GM18909 (cell line): ENCODE measurements around the gene AQP12B.
"Not testable (repeated sequence)": the region's sequence is repeated elsewhere in the genome, so short reads cannot be mapped to it uniquely, and the experiment has no call there.

Experiments
- ATAC-seq: cut with Tn5 transposase; IDR thresholded peaks from one replicate; pipeline ENCODE4 v1.9.1; 2021; ENCODE audit warnings: mild to moderate bottlenecking; ENCODE audit not compliant: unreplicated experiment, poor library complexity

The AQP12B gene

DNA sequence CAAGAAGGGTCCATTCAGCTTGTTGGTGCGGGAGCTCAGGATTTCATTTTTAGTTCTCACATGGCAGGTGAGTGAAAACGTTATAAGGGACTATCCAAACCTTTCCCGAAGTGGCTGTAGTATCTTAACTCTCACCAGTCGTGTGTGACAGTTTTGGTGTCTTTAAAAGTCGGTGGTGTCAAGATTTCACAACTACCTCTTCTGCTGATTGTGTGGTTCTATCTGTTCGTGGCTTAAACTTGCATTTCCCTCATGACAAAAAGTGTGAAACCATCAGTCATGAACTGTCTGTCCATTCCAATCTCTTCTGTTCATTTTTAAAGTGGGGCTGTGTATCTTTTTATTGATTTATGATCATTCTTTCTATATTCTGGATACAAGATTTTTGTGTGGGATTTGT lies 3.8 kb upstream of the AQP12B start:
- no peak for ATAC-seq

DNA sequence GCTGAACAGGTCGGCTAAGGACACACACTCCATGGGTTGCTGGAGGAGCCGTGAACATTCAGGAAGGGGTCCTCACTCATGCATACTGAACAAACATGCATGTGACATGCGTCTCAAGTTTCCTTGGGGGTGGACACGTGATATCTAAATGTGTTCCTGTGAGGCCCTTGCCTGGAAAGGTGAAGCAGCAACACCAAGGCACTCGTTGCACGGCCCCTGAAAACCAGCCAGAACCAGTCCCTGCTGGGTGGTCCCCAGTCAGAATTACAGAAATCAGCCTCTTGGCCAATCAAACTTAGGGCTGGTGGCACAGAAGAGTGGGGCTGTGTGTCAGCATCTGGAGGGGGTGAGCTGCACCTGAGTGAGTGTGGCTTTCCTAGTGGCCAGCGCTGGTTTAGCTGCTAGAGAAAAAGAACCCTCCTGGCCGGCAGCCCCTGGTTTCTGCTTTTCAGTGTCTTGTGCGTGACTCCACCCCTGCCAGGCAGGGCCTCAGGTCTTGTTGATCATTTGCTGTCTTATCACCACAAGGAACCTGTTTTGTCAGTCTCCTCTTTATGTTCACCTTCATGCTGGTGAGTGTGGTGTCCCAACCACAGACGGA lies 3.2 kb upstream of the AQP12B start:
- ATAC-seq = no peak

DNA sequence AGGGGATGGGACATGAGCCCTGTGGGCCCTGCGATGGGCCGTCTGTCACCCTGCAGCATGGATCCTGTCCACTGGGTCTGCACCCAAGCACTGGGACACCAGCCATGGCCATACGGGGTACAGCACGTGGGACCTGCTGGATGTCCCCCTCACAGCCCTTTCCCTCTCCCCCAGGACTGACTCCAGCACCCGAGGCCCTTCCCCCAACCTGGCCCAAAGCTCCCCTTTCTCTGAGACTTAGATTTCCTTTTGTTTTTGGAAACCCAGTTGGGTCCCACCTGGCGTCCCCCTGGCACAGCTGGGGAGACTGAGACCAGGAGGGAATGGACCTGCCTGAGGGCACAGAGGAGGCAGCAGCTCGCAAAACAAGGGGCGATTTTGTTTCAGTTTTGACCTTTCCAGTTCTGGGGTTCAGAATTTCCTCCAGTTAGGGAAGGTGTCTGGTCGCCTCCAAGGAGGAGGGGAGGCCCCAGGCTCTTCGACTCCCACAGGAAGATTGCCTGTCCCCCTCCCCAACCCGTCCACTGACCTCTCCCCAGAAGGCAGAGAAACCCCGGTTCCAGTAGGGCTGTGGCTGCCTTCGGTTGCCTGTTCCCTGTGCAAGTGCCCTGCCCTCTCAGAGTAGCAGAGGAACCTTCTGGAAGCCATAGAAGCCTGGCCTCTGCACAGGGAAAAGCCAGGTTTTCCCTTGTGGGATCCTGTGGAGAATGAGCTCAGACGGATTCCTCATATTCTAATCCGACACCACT lies 1.5 kb upstream of the AQP12B start:
- ATAC-seq = not testable (repeated sequence)

DNA sequence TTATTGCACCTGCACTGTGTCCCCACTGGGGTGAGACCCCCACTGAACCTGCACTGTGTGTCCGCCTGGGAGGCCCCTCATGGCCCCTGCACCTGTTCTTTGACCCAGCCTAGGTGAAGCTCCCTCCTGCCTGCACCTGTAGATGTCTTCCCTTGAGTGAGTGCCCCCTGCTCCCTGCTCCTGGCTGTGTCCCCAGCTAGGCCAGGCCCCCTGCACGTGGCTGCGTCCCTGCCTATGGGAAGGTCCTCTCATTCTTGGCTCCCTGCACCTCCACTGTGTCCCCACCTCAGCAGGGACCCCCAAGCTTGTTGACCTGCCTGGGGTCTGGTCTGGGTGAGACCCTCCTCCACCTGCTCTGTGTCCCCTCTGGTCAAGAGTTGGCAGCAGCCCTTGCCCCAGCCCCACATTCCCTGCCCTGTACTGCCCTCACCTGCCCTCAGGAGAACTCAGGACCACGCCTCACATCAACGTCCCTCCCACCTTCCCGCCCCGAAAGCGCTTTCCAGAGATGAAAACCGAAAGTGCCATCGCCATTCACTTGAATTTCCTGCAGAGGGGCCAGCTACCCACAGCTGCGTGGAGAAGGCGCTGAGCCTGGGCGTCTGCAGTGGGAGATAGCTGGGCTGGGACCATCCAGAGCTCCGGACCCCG lies 769 bp upstream of the AQP12B start:
- ATAC-seq = not testable (repeated sequence)

DNA sequence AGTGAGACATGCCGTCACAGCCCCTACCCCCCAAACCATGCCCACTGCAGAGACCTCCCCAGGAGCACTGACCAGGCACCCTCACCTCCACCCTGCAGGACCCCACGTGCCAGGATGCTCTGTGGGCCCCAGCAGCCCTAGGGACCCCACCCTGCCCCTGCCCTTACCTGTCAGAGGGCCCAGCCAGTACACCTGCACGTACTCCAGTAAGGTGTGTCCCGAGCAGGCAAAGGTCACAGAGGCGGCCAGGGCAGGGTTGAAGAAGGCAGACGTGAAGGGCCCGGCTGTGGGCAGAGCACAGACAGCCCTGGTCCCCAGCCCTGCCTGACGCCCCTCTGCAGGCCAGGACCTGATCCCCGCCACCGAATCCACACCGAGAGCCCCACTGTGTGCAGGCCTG lies 2.5 kb downstream of the AQP12B start:
- not testable (repeated sequence) for ATAC-seq

DNA sequence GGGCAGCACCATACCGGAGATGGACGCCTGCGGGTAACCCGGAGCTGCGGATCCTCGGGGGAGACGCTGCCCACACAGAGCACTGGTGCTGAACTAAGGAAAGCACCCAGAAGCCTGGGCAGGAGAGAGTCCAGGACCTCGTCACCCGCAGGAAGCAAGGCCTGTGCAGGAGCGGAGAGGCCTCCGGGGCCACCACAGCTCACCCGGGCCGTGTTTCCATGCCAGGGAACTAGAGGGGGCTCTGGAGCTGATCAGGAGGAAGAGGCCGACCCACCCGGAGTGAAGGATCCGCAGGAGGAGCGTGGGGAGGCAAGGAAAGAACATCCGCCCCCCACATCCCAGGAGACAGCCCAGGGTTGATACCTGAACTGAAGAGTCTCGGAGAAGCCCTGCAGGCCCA lies 3.8 kb downstream of the AQP12B start:
- ATAC-seq = not testable (repeated sequence)

DNA sequence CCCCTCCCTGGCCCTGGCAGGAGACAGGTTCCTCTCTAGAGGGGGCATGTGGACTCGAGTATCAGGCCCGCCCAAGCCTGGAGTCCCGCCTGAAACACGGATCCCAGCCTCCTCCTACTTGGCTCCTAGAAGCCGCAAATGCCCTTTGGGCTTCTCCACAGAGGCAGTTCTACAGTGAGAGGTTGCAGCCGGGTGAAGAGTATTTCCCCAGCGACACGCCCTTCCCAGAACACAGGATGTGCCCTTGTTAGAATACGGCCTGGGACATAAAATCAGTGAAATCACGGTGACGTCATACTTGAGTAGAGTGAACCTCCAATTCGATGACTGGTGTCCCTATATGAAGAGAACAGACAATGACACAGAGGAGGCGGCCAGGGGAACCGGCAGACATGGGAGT lies 4.6 kb downstream of the AQP12B start:
- not testable (repeated sequence) for ATAC-seq

DNA sequence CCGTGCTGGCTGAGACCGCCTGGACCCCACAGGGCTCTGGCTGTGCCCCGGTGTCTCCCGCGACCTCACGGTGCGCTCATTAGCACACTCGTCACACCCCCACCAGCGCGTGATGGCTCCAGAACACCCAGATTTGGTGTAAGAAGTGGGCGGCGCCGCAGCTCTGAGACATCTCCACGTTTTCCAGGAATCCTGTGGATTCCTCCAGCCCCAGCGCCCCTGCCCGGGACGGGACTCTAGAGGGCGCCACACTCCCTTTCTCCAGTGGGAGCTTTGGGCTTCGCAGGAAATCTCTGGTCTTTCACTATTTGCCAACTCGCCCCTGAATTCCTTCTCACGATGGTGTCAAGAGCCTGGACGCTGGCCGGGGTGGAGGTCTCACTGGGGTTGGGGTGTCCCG lies 7.3 kb downstream of the AQP12B start:
- not testable (repeated sequence) for ATAC-seq

DNA sequence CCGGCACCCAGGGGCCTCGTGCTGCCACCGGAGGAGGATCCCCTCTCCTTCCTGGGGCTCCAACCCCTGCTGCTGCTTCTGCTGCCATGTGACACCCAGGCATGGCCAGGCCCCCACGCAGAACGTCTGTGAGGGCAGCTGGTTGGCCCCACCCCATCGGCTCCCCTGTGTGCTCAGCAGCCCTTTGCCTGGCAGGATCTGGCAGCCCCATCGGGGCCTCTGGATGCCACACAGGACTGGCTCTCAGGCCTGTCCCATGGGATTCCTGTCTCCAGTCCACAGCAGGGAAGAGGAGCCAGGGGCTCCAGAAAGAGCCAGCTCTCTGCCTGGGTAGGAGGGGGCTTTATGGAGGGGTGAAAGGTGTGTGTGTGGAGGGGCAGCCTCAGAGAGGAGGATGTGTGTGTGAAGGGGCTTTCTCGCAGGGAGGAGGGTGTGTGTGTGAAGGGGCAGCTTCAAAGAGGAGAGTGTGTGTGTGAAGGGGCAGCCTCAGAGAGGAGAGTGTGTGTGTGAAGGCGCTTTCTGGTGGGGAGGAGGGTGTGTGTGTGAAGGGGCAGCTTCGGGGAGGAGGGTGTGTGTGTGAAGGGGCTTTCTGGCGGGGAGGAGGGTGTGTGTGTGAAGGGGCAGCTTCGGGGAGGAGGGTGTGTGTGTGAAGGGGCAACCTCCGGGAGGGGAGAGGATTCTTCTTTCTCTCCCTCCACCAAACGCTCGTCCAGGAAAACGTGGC lies 8.1 kb downstream of the AQP12B start:
- not testable (repeated sequence) for ATAC-seq

DNA sequence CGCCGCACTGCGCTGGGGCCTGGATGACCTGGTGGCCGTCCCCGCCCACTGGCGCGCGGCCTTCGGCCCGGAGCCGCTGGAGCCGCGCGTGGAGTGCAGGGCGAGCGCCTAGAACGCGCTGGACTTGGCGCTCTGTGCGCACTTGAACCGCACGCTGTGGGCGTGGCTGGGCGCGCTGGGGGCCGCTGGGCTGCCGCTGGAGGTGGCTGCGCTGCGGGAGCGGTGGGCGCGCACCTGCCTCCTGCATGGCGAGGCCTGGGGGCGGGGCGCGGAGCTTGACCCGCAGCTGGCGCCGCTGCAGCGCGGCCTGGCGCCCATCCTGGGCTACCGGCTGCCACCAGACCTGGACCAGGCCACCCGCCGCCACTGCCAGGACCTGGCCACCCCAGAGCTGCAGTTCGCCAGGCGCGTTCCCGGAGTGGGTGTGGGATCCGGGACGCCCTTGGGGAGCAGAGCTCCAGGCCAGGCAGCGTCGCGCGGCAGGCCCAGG lies 9.9 kb downstream of the AQP12B start:
- no peak for ATAC-seq

DNA sequence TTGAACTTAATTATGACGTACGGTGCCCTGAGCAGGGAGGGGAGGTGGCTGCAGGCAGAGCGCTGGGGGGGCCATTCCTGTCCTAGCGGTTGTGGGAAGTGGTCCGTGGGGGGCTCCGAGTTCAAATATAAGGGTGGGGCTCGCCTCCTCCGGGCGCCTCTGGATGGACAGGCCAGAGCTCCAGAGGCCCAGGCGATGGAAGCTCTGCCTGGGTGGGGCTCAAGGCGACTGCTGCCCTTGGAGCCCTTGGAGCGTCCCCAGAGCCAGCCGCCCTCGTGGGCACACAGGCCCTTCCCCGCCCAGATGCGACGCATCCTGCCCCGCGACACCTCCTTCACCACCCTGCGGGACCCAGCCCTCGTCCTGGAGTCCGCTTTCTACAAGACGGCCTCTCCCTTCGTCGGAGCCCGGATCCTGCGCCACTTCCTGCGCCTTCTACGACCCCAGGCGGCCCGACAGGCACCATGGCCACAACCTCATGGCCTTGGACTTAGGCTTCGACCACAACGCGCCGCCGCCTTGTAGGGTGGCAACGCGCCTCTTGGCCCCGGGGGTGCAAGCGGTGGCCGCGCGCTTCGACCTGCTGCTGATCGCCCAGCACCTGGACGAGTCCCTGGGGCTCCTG lies 10.5 kb downstream of the AQP12B start:
- ATAC-seq = no peak

DNA sequence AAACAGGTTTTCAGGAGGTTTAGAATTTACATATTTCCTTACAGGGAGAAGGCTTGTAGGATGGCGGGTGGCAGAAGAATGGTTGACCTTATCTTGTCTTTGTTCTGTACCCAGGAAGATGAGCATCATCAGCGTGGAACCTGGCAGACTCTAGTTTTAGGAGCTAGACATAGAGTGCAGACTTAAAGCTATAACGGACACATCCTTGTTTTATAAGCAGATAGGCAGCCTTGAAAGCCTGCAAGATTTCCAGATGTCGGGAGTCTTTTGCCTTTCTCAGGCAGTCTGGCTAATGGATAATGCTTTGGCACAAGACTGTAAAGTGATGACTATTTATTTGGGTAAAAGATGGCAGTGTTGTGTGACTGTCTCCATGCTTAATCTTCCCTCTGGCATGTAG lies 11.7 kb downstream of the AQP12B start:
- no peak for ATAC-seq

DNA sequence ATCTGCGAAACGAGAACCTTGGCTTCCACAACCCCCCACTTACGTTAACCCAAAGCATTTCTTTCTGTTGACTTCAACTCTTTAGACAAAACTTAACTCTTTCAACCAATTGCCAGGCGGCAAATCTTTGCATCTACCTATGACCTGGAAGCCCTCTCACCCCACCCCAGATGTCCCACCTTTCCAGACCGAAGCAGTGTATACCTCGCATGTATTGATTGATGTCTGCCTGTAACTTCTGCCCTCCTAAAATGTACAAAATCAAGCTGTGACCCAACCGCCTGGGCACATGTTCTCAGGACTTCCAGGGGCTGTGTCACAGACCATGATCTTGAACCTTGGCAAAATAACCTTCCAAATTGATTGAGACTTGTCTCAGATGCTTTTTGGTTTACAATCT lies 12.3 kb downstream of the AQP12B start:
- no peak for ATAC-seq

DNA sequence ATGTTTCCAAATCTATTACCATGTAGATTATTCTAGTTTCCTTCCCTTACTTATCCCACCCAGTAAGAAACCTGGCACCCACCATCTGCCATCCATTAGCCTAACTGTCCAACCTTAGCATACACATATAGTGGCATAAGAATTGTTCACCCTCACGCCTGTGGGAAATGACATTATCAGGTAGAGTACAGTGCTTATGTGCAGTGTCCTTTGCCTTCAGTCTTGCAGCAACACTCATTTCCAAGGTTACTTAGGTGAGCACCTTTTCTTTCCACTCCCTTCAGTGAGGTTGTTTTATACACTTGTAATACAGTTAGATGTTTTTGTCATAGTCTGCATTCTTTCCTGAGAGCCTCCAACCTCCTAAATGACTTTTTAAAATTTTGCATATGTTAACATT lies 18.1 kb downstream of the AQP12B start:
- ATAC-seq = no peak

DNA sequence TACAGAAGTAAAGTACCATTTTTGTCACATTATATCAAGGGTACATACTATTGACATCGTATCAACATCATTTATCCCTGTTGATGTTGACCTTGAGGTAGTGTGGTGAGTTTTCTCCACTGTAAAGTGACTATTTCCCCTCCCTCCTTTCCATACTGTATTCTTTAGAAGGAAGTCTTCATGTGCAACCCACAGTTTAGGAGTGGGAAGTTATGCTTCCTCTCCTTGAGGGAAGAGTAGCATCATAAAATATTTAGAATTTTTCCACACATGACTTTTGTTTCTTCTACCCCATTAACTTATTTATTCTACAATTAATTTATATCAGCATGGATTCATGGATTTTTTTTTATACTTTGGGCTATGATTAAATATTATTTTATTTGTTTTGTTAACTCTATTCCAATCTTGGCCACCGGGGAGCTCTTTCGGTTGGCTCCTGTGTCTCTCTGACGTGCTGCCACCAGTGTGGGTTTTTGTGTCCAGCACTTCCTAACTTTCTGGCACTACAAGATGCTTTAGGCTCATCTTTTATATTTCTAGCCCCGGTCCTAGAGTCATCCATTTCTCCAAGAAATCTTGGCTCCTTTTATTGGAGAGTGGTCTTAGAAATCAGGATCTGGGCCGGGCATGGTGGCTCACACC lies 19.0 kb downstream of the AQP12B start:
- ATAC-seq = no peak

DNA sequence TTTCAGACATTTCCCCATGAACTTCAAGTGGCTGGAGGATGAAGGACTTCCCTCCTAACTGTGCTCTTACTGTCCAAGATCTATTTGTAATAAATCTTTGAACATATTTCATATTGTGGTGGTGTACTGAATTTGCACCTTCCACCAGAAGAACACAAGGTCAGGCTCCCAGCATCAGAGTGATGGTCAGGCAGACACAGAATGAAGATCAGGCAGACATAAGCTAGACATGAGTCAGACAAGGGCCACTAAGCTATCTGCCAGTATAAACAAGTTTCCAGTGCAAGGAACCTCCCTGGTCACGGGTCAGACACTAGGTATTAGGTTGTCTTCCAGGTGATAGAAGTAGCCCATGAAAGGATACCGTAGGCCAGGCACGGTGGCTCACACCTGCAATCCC lies 20.0 kb downstream of the AQP12B start:
- ATAC-seq = no peak

DNA sequence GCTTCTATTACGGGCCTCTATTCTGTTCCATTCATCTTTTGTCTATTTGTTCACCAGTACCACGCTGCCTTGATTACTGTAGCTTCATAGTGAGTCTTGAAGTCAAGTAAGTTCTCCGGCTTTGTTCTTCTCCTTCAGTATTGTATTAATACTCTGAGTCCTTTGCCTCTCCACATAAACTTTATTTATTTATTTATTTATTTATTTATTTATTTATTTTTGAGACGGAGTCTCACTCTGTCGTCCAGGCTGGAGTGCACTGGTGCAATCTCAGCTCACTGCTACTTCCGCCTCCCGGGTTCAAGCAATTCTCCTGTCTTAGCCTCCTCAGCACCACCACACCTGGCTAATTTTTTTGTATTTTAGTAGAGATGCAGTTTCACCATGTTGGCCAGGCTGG lies 22.8 kb downstream of the AQP12B start:
- ATAC-seq = not testable (repeated sequence)

DNA sequence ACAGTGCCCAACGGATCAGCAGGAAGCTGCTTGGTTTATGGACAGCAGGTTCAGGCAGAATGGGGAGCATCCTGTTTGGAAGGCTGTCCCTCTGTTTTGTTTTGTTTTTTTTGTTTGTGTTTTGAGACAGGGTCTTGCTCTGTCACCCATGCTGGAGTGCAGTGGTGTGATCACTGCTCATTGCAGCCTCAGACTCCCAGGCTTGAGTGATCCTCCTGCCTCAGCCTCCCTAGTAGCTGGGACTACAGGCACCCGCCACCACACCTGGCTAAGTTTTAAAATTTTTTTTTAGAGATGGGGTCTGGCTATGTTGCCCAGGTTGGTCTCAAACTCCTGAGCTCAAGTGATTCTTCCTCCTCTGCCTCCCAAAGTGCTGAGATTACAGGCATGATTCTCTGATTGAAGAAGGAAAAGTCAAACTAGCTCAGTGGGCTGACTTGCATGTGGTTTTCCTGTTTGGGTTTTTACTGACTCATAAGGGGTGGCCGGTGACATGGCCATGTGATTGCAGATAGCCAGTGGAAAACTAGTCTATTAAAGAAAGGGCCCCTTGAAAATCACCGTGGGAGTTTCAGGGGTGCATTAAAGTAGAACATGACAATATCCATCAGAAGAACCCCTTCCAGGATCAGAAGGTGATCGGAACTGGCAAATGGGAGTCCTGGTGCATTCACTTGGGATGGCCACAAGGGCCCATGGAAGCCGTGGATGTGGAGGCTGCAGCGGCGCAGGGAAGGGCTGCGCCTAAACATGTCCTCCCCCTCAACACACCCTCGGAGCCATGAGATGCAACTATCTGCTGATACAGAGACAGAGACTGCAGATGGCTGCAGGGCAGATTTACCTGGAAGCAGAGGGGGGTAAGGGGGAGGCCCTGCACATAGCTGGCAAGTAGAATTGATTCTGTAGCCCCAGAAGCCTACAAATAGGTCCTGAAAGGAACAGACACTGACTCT lies 26.5 kb downstream of the AQP12B start:
- peak; percentile 53 for ATAC-seq

DNA sequence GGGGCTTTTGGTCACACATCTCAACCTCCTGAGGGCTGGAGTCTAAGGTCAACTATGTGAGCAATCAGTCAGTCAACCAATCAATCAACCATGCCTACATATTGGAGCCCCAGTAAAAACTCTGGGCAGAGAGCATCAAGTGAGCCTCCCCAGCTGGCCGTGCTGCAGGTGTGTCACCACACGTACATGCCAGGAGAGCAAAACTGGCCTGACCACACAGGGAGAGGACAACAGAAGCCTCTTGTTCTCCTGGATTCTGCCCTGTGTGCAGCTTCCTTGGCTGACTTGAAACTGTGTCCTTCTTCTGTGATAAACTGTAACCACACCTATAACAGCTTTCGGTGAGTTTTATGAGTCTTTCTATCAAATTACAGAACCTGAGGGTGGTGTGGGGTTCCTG lies 31.5 kb downstream of the AQP12B start:
- ATAC-seq = no peak
